HepG2 (cell line): ENCODE results near the gene SLC23A2. TPM values are rescaled to one million over a fixed set of nuclear protein-coding genes. Genes with fewer than 3 reads are reported as not detected.

ENCODE experiments used
- KDM3A ChIP-seq: IDR thresholded peaks from 2 replicates; pipeline ENCODE4 v1.6.1; 2018; ENCODE audit warnings: low read depth, missing compliant biosample characterization
- KMT2A ChIP-seq: sonication (generic); formaldehyde crosslinking; IDR thresholded peaks from 2 replicates; pipeline ENCODE4 v1.4.0; 2020; ENCODE audit warnings: missing genetic modification reagents
- SMAD9 ChIP-seq: sonication (generic); formaldehyde crosslinking; IDR thresholded peaks from 2 replicates; pipeline ENCODE4 v1.5.1; 2020; ENCODE audit warnings: mild to moderate bottlenecking, missing genetic modification reagents
- polyA plus RNA-seq, 8 experiments: library from polyadenylated mRNA; depleted of rRNA in 3 of 8; stranded (reverse) in 7 of 8; unstranded in 1 of 8; fragments of >200 nt; fragmentation: Illumina TruSeq in 4 of 8; extraction: Trizol in 4 of 8; gene quantifications; 2 replicates each; pipeline versions ENCODE4 v1.2.1 to v1.2.3, GENCODE V29; 2011 to 2016; ENCODE audit warnings: low read depth in 4 of 8, missing spikeins in 1 of 8, mixed read lengths in 1 of 8; ENCODE audit not compliant: insufficient read depth in 1 of 8
- total RNA-seq, 5 experiments: library from RNA; depleted of rRNA; stranded (reverse); fragments of >200 nt; fragmentation: Illumina TruSeq; extraction: Trizol; gene quantifications; 2 replicates each; pipeline ENCODE4 v1.2.3, GENCODE V29; 2016; ENCODE audit warnings: low read depth in 1 of 5
- TF ChIP-seq, protein P1 (sequence below): sonication (generic); formaldehyde crosslinking; IDR thresholded peaks from 2 replicates; pipeline ENCODE4 v1.5.0; 2020; ENCODE audit warnings: mild to moderate bottlenecking, missing genetic modification reagents, borderline replicate concordance
- TF ChIP-seq, protein P2 (sequence below): sonication (generic); formaldehyde crosslinking; IDR thresholded peaks from 2 replicates; pipeline ENCODE4 v1.9.0; 2021; ENCODE audit warnings: mild to moderate bottlenecking, missing genetic modification reagents
- TF ChIP-seq, protein P3 (sequence below): IDR thresholded peaks from 2 replicates; pipeline ENCODE4 v1.6.1; 2016; ENCODE audit warnings: mild to moderate bottlenecking

SLC23A2 gene
- total and polyA plus RNA-seq, 2 of the 13 experiments (the other 11 are each of a cell fraction or from before 2014, with no cell fraction given), result 42.2 to 51.2 TPM

DNA sequence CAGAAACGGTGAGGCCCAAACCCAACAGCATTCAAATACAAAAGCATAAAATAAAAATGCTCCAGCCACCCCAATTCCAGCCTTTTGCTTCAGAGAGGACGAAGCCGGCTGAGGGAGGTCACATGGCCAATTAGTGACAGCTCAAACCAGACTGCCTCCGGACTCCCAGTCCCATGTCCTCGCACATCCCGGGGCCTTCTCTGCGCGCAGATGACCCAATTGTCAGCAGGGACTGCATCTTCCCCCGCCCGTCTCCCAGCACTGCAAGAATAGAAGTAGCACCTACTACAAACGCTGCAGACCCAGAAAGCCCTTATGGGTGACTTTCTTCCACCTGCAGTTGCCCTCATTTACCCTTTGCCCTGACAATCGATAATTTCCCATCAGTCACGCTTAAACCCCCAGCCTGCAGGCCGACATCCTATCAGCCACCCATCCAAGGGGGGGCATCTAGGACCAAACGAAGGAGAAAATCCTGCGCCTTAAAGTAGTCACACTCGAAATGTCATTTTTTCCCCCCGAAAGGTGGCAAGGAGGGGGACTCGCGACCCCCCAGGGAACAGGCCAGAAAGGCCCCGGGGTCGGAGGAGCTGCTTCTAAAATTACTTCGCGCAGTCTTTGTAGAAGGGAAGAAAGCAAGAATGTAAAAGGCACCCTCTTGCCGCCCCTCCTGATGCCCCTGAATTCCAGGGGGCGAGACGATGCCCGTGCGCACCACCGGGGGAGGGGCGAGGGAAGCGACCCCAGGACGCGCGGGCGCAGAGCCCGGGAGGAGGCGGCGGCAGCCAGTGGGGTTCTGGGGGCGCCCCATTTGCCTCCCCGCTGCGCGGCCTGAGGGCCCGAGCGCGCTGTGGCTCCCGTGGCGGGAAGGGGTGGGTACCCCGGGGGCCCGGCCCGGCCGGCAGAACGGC, 792 bp downstream of the SLC23A2 start (continued):
- TF ChIP-seq, protein P1, sequence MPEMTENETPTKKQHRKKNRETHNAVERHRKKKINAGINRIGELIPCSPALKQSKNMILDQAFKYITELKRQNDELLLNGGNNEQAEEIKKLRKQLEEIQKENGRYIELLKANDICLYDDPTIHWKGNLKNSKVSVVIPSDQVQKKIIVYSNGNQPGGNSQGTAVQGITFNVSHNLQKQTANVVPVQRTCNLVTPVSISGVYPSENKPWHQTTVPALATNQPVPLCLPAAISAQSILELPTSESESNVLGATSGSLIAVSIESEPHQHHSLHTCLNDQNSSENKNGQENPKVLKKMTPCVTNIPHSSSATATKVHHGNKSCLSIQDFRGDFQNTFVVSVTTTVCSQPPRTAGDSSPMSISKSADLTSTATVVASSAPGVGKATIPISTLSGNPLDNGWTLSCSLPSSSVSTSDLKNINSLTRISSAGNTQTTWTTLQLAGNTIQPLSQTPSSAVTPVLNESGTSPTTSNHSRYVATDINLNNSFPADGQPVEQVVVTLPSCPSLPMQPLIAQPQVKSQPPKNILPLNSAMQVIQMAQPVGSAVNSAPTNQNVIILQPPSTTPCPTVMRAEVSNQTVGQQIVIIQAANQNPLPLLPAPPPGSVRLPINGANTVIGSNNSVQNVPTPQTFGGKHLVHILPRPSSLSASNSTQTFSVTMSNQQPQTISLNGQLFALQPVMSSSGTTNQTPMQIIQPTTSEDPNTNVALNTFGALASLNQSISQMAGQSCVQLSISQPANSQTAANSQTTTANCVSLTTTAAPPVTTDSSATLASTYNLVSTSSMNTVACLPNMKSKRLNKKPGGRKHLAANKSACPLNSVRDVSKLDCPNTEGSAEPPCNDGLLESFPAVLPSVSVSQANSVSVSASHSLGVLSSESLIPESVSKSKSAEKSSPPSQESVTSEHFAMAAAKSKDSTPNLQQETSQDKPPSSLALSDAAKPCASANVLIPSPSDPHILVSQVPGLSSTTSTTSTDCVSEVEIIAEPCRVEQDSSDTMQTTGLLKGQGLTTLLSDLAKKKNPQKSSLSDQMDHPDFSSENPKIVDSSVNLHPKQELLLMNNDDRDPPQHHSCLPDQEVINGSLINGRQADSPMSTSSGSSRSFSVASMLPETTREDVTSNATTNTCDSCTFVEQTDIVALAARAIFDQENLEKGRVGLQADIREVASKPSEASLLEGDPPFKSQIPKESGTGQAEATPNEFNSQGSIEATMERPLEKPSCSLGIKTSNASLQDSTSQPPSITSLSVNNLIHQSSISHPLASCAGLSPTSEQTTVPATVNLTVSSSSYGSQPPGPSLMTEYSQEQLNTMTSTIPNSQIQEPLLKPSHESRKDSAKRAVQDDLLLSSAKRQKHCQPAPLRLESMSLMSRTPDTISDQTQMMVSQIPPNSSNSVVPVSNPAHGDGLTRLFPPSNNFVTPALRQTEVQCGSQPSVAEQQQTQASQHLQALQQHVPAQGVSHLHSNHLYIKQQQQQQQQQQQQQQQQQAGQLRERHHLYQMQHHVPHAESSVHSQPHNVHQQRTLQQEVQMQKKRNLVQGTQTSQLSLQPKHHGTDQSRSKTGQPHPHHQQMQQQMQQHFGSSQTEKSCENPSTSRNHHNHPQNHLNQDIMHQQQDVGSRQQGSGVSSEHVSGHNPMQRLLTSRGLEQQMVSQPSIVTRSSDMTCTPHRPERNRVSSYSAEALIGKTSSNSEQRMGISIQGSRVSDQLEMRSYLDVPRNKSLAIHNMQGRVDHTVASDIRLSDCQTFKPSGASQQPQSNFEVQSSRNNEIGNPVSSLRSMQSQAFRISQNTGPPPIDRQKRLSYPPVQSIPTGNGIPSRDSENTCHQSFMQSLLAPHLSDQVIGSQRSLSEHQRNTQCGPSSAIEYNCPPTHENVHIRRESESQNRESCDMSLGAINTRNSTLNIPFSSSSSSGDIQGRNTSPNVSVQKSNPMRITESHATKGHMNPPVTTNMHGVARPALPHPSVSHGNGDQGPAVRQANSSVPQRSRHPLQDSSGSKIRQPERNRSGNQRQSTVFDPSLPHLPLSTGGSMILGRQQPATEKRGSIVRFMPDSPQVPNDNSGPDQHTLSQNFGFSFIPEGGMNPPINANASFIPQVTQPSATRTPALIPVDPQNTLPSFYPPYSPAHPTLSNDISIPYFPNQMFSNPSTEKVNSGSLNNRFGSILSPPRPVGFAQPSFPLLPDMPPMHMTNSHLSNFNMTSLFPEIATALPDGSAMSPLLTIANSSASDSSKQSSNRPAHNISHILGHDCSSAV, result 0 out of 2 replicates have a peak, but pooled peaks have one; percentile 42
- TF ChIP-seq, protein P2, sequence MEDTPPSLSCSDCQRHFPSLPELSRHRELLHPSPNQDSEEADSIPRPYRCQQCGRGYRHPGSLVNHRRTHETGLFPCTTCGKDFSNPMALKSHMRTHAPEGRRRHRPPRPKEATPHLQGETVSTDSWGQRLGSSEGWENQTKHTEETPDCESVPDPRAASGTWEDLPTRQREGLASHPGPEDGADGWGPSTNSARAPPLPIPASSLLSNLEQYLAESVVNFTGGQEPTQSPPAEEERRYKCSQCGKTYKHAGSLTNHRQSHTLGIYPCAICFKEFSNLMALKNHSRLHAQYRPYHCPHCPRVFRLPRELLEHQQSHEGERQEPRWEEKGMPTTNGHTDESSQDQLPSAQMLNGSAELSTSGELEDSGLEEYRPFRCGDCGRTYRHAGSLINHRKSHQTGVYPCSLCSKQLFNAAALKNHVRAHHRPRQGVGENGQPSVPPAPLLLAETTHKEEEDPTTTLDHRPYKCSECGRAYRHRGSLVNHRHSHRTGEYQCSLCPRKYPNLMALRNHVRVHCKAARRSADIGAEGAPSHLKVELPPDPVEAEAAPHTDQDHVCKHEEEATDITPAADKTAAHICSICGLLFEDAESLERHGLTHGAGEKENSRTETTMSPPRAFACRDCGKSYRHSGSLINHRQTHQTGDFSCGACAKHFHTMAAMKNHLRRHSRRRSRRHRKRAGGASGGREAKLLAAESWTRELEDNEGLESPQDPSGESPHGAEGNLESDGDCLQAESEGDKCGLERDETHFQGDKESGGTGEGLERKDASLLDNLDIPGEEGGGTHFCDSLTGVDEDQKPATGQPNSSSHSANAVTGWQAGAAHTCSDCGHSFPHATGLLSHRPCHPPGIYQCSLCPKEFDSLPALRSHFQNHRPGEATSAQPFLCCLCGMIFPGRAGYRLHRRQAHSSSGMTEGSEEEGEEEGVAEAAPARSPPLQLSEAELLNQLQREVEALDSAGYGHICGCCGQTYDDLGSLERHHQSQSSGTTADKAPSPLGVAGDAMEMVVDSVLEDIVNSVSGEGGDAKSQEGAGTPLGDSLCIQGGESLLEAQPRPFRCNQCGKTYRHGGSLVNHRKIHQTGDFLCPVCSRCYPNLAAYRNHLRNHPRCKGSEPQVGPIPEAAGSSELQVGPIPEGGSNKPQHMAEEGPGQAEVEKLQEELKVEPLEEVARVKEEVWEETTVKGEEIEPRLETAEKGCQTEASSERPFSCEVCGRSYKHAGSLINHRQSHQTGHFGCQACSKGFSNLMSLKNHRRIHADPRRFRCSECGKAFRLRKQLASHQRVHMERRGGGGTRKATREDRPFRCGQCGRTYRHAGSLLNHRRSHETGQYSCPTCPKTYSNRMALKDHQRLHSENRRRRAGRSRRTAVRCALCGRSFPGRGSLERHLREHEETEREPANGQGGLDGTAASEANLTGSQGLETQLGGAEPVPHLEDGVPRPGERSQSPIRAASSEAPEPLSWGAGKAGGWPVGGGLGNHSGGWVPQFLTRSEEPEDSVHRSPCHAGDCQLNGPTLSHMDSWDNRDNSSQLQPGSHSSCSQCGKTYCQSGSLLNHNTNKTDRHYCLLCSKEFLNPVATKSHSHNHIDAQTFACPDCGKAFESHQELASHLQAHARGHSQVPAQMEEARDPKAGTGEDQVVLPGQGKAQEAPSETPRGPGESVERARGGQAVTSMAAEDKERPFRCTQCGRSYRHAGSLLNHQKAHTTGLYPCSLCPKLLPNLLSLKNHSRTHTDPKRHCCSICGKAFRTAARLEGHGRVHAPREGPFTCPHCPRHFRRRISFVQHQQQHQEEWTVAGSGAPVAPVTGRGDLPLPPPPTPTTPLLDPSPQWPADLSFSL (CRISPR knock-in tag), result no peak
- no peak; the same call in 1 of the 2 replicates for TF ChIP-seq KMT2A (CRISPR knock-in tag)
- TF ChIP-seq, protein P3, sequence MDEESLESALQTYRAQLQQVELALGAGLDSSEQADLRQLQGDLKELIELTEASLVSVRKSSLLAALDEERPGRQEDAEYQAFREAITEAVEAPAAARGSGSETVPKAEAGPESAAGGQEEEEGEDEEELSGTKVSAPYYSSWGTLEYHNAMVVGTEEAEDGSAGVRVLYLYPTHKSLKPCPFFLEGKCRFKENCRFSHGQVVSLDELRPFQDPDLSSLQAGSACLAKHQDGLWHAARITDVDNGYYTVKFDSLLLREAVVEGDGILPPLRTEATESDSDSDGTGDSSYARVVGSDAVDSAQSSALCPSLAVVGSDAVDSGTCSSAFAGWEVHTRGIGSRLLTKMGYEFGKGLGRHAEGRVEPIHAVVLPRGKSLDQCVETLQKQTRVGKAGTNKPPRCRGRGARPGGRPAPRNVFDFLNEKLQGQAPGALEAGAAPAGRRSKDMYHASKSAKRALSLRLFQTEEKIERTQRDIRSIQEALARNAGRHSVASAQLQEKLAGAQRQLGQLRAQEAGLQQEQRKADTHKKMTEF (CRISPR knock-in tag), result peak; percentile 70; the same call in 1 of the 2 replicates
- no peak for TF ChIP-seq SMAD9 (CRISPR knock-in tag)
- peak; percentile 49; the same call in 1 of the 2 replicates for TF ChIP-seq KDM3A
